ENCODE measurements around the gene GPC6.
"Not testable (repeated sequence)": the region's sequence is repeated elsewhere in the genome, so short reads cannot be mapped to it uniquely, and the experiment has no call there.

Gene GPC6

DNA sequence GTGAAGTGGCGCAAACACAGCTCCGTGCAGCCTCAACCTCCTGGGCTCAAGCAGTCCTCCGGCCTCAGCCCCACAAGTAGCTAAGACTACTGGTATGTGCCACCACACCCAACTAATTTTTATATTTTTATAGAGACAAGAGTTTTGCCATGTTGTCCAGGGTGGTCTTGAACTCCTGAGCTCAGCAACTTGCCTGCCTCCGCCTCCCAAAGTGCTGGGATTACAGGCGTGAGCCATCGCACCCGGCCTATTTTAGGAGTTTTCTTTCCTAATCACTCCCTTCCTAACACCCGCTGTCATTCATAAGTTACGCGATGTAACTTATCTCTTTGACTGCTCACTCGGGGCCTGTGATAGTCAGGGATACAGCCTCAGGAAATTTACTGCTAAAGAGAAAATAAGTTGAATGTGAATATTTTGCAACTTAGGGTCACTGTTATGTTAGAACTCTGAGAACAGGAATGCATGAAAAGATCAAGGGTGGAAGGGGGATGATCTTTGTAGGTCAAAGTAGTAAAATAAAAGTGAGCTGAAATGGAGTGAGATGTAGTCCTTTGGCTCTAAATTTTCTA is 1112.6 kb downstream of the GPC6 start:
- TF ChIP-seq, protein P1, sequence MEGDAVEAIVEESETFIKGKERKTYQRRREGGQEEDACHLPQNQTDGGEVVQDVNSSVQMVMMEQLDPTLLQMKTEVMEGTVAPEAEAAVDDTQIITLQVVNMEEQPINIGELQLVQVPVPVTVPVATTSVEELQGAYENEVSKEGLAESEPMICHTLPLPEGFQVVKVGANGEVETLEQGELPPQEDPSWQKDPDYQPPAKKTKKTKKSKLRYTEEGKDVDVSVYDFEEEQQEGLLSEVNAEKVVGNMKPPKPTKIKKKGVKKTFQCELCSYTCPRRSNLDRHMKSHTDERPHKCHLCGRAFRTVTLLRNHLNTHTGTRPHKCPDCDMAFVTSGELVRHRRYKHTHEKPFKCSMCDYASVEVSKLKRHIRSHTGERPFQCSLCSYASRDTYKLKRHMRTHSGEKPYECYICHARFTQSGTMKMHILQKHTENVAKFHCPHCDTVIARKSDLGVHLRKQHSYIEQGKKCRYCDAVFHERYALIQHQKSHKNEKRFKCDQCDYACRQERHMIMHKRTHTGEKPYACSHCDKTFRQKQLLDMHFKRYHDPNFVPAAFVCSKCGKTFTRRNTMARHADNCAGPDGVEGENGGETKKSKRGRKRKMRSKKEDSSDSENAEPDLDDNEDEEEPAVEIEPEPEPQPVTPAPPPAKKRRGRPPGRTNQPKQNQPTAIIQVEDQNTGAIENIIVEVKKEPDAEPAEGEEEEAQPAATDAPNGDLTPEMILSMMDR (IDR thresholded peaks at IDR 0.05; ENCODE audit: borderline replicate concordance, insufficient read depth, low read depth, low read length) = no peak

DNA sequence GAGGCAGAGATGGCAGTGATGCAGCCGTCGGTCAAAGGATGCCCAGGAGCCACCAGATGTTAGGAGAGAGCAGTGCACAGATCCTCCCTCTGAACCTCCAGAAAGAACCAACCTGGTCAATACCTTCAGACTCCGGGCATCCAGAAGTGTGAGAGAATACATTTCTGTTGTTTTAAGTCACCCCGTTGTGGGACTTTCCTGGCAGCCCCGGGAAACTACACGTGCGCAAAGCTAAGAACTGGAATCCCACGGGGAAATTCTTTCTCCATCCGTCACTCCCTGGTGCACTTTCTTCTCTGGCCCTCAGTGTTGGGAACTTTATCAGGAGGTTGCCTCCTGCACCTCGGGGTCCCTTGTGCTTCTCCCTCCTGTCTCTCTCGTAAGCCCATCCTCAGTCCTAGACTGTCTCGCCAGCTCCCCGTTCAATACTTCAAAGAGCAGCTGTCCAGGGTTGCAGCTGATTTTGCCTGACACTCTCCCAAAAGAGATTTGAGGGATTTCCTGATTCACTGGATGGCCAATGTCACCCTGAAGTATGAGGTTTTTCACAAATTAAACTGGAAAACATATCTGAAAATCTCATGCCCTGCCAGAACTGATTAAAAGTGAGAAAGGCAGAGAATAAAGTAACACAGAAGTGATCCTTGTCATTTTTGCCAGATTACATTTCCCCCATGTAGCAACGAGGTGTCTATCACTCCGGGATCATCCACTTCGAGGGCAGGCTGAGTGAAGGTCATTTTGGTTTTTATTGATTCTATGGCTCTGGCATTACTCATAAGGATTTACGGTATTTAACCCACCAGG is 1116.0 kb downstream of the GPC6 start:
- TF ChIP-seq, protein P1 (IDR thresholded peaks at IDR 0.05; ENCODE audit: borderline replicate concordance, insufficient read depth, low read depth, low read length) = no peak
- no peak overlapping the region for H3K4me3 ChIP-seq (ENCODE audit: low read depth, low read length)

More for the DNA sequence above, 1112.6 kb downstream of the GPC6 start:
- H3K4me3 ChIP-seq (ENCODE audit: low read depth, low read length) = no peak overlapping the region

DNA sequence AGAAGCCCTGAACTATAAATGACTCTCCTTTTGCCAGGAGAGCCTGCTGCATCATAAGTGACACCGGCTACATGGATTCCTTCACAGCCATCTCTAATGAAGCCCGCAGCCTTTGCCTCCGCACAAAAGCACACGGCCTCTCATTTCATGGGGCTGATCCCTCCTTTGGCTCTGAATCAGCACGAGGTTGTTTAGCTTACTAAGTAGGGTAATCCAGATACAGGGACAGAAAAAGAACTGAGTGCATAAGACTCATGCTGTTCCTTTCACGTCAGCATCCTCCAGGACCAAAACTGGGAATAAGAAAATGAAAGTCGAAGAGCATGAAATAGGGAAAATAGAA is 1116.6 kb downstream of the GPC6 start:
- H3K4me3 ChIP-seq (ENCODE audit: low read depth, low read length) = no peak overlapping the region
- TF ChIP-seq, protein P1 (IDR thresholded peaks at IDR 0.05; ENCODE audit: borderline replicate concordance, insufficient read depth, low read depth, low read length) = no peak

GRCh38 chr13:94343687-94344086 is 1117.1 kb downstream of the GPC6 start:
- not testable (repeated sequence) for H3K4me3 ChIP-seq (ENCODE audit: low read depth, low read length)

GRCh38 chr13:94344126-94344818 is 1117.7 kb downstream of the GPC6 start:
- H3K4me3 ChIP-seq (ENCODE audit: low read depth, low read length) = no peak overlapping the region
- TF ChIP-seq, protein P1 (IDR thresholded peaks at IDR 0.05; ENCODE audit: borderline replicate concordance, insufficient read depth, low read depth, low read length) = no peak

GRCh38 chr13:94345374-94346195 is 1119.0 kb downstream of the GPC6 start:
- TF ChIP-seq, protein P1 (IDR thresholded peaks at IDR 0.05; ENCODE audit: borderline replicate concordance, insufficient read depth, low read depth, low read length) = no peak
- no peak overlapping the region for H3K4me3 ChIP-seq (ENCODE audit: low read depth, low read length)

Data from GM12875 (cell line).